Measurements from ENCODE around the gene SEMA3D.

GRCh38 chr7:85004402-85004801, 182.5 kb downstream of the SEMA3D start:
- no peak for TF ChIP-seq POLR2A (IDR thresholded peaks at IDR 0.05)
- TF ChIP-seq CTCF (IDR thresholded peaks at IDR 0.05), result no peak

All from tibial nerve (tissue), 3 donors.